ENCODE measurements around the gene BAIAP2L1.

- TF ChIP-seq CTCF (IDR thresholded peaks at IDR 0.05) (no peak), POLR2A (IDR thresholded peaks at IDR 0.05) (no peak), EP300 (IDR thresholded peaks at IDR 0.05) (no peak), POLR2AphosphoS5 (IDR thresholded peaks at IDR 0.05) (no peak)
Measured at GRCh38 chr7:98321301-98321700, 79.6 kb downstream of the BAIAP2L1 start.
